ENCODE data around the gene CLEC18B. TPM values are rescaled to one million over a fixed set of nuclear protein-coding genes. Genes with fewer than 3 reads are reported as not detected.

The CLEC18B gene
- polyA plus RNA-seq, 2 of the 4 experiments (the other 2 are of a cell fraction): 0.26 to 0.31 TPM

- Histone ChIP-seq H3K4me3 (no peak overlapping the region), H3K27ac (no peak overlapping the region), H3K9me3 (no peaks in the 10 kb centered on the region), H3K4me1 (no peaks in the 10 kb centered on the region), H3K4me2 (no peak overlapping the region)
- no peak for FAIRE-seq
- TF ChIP-seq EHMT2 (IDR thresholded peaks at IDR 0.05; ENCODE audit: low read depth): no peak
- no peak for TF ChIP-seq RAD21 (conservative IDR thresholded peaks at IDR 0.05 in 1 of 2, IDR thresholded peaks at IDR 0.05 in 1 of 2)
- TF ChIP-seq, protein P1, sequence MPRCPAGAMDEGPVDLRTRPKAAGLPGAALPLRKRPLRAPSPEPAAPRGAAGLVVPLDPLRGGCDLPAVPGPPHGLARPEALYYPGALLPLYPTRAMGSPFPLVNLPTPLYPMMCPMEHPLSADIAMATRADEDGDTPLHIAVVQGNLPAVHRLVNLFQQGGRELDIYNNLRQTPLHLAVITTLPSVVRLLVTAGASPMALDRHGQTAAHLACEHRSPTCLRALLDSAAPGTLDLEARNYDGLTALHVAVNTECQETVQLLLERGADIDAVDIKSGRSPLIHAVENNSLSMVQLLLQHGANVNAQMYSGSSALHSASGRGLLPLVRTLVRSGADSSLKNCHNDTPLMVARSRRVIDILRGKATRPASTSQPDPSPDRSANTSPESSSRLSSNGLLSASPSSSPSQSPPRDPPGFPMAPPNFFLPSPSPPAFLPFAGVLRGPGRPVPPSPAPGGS (IDR thresholded peaks at IDR 0.05): no peak
- TF ChIP-seq, protein P2, sequence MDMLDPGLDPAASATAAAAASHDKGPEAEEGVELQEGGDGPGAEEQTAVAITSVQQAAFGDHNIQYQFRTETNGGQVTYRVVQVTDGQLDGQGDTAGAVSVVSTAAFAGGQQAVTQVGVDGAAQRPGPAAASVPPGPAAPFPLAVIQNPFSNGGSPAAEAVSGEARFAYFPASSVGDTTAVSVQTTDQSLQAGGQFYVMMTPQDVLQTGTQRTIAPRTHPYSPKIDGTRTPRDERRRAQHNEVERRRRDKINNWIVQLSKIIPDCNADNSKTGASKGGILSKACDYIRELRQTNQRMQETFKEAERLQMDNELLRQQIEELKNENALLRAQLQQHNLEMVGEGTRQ (IDR thresholded peaks at IDR 0.05): no peak
- no peak for TF ChIP-seq RNF2 (IDR thresholded peaks at IDR 0.05; ENCODE audit: borderline replicate concordance, low read depth)
- no peak for TF ChIP-seq EP300 (IDR thresholded peaks at IDR 0.05)
- no peak for TF ChIP-seq CBX8 (IDR thresholded peaks at IDR 0.05)
- no peak for TF ChIP-seq ZFP36 (IDR thresholded peaks at IDR 0.05; ENCODE audit: borderline replicate concordance, partially characterized antibody)
- TF ChIP-seq, protein P3, sequence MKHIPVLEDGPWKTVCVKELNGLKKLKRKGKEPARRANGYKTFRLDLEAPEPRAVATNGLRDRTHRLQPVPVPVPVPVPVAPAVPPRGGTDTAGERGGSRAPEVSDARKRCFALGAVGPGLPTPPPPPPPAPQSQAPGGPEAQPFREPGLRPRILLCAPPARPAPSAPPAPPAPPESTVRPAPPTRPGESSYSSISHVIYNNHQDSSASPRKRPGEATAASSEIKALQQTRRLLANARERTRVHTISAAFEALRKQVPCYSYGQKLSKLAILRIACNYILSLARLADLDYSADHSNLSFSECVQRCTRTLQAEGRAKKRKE (CRISPR knock-in tag; IDR thresholded peaks at IDR 0.05; ENCODE audit: low read depth): no peak
- TF ChIP-seq HEYL (CRISPR knock-in tag; IDR thresholded peaks at IDR 0.05): no peak
- no peak for TF ChIP-seq POLR2A (IDR thresholded peaks at IDR 0.05; ENCODE audit: low read length)
- no peak for TF ChIP-seq NR3C1 (IDR thresholded peaks at IDR 0.05)
- TF ChIP-seq KDM1A (IDR thresholded peaks at IDR 0.05; ENCODE audit: low read depth): no peak
- no peak for TF ChIP-seq REST (IDR thresholded peaks at IDR 0.05)
- TF ChIP-seq POLR2AphosphoS2 (conservative IDR thresholded peaks at IDR 0.05; ENCODE audit: low read length): no peak
- TF ChIP-seq HOXB5 (CRISPR knock-in tag; IDR thresholded peaks at IDR 0.05): no peak
- no peak for DNase-seq (ENCODE audit: low read depth in 1 of 2, low spot score in 1 of 2)
- WGBS (ENCODE audit: missing lambda C conversion rate): 96% methylated on average over 2 of the region's 2 CpGs
- CTCF ChIA-PET: no interaction called here
- no peak for ATAC-seq
- POLR2A ChIA-PET: no interaction called here
Observed at GRCh38 chr16:74463888-74464287, 42.6 kb upstream of the CLEC18B start.

DNA sequence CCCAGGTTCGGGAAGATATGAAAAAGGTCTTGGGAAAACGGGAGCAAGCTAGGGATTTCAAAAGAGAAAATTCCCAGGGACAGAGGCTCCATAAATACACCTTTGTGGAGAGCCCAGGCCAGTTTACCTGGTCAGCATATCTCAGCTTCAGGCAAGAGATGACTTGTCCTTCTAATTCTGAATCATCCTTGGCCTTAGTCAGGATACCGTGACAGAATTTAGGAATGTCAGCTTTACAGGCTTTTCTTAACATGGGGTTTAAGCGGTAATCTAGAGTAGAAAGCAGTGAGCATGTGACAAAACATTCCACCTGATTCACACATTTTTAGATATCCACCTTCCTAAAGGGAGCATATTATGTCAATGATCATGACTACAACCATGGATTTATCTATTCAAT is 41.1 kb upstream of the CLEC18B start:
- no peaks in the 10 kb centered on the region for H3K9me3 ChIP-seq
- H3K27ac ChIP-seq: no peak overlapping the region
- 89% methylated on average over 4 of the region's 4 CpGs for WGBS (ENCODE audit: missing lambda C conversion rate)
- TF ChIP-seq ZC3H11A (IDR thresholded peaks at IDR 0.05) (no peak), FOSL2 (IDR thresholded peaks at IDR 0.05) (no peak), FOSL2 (CRISPR knock-in tag; IDR thresholded peaks at IDR 0.05) (no peak), EP300 (IDR thresholded peaks at IDR 0.05) (no peak), ZFP36 (IDR thresholded peaks at IDR 0.05; ENCODE audit: borderline replicate concordance, partially characterized antibody) (no peak), HOXB5 (CRISPR knock-in tag; IDR thresholded peaks at IDR 0.05) (no peak)
- no peak for FAIRE-seq
- no peak for DNase-seq (ENCODE audit: low read depth in 1 of 2, low spot score in 1 of 2)
- ChIA-PET POLR2A (no interaction called here), CTCF (no interaction called here)
- no peak for ATAC-seq
- no peak overlapping the region for H3K4me2 ChIP-seq
- H3K4me3 ChIP-seq: no peak overlapping the region
- H3K4me1 ChIP-seq: no peaks in the 10 kb centered on the region

All from A549 (cell line).